DMS 273 (cell line): ENCODE results near the gene LGI4.
A peak's percentile ranks its signal among the peaks of the same experiment; 100 is the strongest.

Experiments
- DNase-seq: peaks from one replicate; lab custom pipeline; 2025; ENCODE audit not compliant: unreplicated experiment; lab: John Stamatoyannopoulos, UW

Gene LGI4

GRCh38 chr19:35124098-35125060 lies 10.5 kb downstream of the LGI4 start:
- peak; percentile 96 for DNase-seq

- DNase-seq = peak; percentile 78
Observed at GRCh38 chr19:35123573-35123972, 11.3 kb downstream of the LGI4 start.

GRCh38 chr19:35122687-35123551 lies 11.9 kb downstream of the LGI4 start:
- peak; percentile 58 for DNase-seq

GRCh38 chr19:35120898-35121297 lies 14.0 kb downstream of the LGI4 start:
- DNase-seq = peak; percentile 61

GRCh38 chr19:35120492-35120891 lies 14.4 kb downstream of the LGI4 start:
- peak; percentile 98 for DNase-seq

- no peak for DNase-seq
Observed at GRCh38 chr19:35119578-35120155, 15.2 kb downstream of the LGI4 start.

GRCh38 chr19:35119091-35119490 lies 15.8 kb downstream of the LGI4 start:
- no peak for DNase-seq

GRCh38 chr19:35118268-35119020 lies 16.4 kb downstream of the LGI4 start:
- peak; percentile 35 for DNase-seq

- DNase-seq = no peak
Observed at GRCh38 chr19:35117799-35118198, 17.1 kb downstream of the LGI4 start.

GRCh38 chr19:35117116-35117515 lies 17.7 kb downstream of the LGI4 start:
- peak; percentile 95 for DNase-seq

- DNase-seq = no peak
Observed at GRCh38 chr19:35116072-35116801, 18.6 kb downstream of the LGI4 start.

- DNase-seq = no peak
Observed at GRCh38 chr19:35115177-35115951, 19.5 kb downstream of the LGI4 start, which contains the start of gene FXYD3. Gene FXYD3, plus strand, starts transcription at chr19:35115823. Its CDS starts 3,554 bp downstream, at chr19:35119377.

- DNase-seq = peak; percentile 87
Observed at GRCh38 chr19:35114353-35115176, 20.3 kb downstream of the LGI4 start.

- DNase-seq = no peak
Observed at GRCh38 chr19:35112995-35113688, 21.7 kb downstream of the LGI4 start.

- no peak for DNase-seq
Observed at GRCh38 chr19:35110974-35111373, 23.9 kb downstream of the LGI4 start.

- no peak for DNase-seq
Observed at GRCh38 chr19:35109395-35110112, 25.3 kb downstream of the LGI4 start.

- no peak for DNase-seq
Observed at GRCh38 chr19:35108730-35109129, 26.1 kb downstream of the LGI4 start.
